Hindlimb muscle (tissue), 1 donor: ENCODE results near the gene ISM2. TPM values are rescaled to one million over a fixed set of nuclear protein-coding genes. Genes with fewer than 3 reads are reported as not detected.
"Not testable (repeated sequence)": the region's sequence is repeated elsewhere in the genome, so short reads cannot be mapped to it uniquely, and the experiment has no call there.

Source experiments
- DNase-seq: peaks from one replicate; pipeline ENCODE4 v3.0.0-alpha.2; 2013
- polyA plus RNA-seq: library from polyadenylated mRNA; unstranded; fragments of 120-200 nt; gene quantifications from one replicate; pipeline ENCODE4 v1.2.1, GENCODE V29; 2013; ENCODE audit not compliant: insufficient read length

ISM2 gene
- polyA plus RNA-seq: 0.10 TPM

DNA sequence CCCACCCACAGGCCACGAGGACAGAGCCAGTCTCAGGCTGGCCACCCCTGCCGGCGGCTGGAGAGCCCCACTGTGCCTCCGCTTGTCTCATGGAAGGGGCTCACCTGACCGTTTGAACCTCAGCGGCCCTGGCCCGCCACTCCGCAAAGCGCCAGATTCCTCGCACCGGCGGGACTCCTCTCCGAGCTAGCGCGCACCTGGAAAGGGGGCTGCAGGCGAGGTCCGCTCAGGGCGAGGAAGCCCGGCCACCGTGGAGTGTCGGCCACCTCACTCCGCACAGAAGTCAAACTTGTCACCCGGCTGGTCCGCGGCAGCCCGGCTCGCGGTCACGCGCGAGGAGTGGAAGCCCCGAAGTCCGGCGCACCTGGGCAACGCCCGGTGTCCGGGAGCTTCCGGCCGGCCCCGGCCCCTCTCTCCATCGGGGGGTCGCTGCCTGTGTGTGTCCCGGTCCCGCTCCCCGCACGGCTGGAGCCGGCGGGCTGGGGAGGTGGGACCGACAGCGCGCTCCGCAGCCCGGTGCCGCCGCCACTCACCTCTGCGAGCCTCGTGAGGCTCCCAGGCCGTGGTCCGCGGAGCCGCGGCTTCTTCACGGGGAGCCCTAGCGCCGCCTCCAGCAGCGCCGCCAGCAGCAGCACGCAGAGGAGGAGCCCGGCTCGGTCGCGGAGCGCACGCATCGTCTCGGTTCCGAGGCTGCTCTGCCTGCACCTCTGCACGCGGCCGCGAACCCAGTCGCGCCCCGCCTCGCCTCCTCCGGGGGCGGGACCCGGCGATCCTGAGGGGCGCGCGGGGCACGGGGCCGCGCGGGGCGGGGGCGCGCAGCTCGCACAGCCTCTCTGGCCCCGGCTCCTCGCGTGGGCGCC, at the start of gene ISM2:
Gene ISM2, minus strand, starts transcription at position 697 of the 860 bp plus-strand sequence. Its CDS starts 23 bp downstream, at position 674.
- peak; percentile 15 for DNase-seq

DNA sequence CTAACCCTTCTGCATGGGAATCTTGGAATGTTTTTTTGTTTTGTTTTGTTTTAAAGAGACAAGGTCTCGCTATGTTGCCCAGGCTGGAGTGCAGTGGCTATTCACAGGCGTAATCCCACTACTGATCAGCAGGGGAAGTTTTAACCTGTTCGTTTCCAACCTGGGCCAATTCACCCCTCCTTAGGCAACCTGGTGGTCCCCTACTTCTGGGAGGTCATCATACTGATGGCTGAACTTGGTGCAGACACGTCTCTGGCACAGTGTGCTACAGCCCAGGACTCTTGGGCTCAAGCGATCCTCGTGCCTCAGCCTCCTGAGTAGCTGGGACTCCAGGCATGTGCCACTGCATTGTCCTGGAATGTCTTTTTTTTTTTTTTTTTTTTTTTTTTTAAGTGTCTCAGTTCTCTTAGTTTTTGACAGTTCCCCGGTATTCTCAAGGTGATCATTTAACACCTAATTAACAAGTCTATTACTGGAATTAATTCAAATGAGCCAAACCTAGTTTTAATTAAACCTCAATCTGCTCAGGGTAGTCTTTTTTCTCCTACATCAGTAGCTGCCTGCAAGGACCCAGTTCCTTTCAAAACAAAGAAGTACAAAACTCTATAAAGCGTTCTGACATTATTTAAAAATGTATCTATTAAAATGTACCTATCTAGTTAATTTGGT, 49.0 kb upstream of the ISM2 start:
- DNase-seq: no peak

DNA sequence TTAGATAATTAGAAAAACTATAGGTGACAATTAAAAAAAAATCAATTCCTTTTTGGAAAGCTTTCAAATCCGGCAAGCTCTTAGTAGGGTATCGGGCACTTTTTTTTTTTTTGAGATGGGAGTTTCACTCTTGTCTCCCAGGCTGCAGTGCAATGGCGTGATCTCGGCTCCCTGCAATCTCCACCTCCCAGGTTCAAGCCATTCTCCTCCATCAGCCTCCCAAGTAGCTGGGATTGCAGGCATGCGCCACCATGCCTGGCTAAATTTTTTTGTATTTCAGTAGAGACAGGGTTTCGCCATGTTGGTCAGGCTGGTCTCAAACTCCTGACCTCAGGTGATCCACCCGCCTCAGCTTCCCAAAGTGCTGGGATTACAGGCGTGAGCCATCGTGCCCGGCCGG, 46.6 kb upstream of the ISM2 start:
- DNase-seq: not testable (repeated sequence)

DNA sequence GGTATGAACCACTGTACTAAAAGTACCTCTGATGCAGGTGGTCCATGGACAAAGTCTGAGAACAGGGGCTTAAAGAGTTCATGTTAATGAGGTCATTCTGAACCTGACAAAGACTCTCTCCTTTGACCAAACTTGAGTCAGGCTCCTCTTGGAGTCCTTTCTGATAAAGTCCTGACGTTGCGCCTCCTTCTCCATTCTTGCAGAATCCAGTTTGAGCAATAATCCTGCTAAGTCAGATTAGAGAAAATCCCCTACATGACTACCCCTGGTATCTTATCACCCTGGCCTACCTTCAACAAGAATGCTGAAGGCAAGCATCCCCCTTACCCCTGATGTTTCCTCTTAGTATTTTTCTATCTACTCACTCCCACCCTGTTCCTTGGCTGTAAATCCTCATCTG, 46.0 kb upstream of the ISM2 start:
- no peak for DNase-seq

DNA sequence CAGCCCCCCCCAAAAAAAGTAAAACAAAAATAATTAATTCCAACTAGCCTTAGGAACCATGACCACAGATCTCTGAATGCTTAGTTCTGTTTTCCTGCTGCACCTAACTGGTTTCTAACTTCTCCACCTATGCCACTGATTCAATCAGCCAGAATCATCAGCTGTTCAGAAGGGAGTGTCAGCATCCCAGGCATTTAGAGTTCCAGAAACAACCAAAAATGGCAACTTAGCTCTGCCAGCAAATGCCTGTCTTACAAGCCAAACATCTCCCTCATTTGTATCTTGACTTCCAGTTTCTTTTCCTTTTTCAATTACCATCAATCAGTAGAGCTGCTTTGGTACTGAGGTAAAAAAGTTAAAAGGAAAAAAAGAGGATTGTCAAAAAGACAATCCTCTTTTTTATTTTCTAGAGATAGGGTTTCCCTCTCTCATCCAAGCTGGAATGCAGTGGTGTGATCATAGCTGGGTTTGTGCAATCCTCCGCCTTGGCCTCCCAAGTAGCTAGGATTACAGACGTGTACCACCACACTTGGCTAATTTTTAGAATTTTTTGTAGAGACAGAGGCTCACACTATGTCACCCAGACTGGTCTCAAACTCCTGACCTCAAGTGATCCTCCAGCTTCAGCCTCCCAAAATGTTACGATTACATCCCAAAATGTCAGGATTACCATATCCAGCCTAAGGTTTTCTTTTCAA, 45.2 kb upstream of the ISM2 start:
- no peak for DNase-seq

DNA sequence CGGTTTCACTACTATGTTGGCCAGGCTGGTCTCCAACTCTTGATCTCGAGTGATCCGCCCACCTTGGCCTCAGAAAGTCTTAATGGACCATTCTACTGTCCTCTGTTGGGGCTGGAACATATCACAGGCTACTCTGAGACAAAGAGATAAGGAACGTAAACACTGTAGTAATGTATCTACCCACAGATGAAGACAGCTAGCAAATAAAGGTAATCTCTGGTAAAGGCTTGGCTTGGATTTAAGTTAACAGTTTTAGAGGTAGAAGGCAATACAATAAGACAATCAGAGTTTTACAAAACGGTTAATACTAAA, 44.6 kb upstream of the ISM2 start:
- no peak for DNase-seq

DNA sequence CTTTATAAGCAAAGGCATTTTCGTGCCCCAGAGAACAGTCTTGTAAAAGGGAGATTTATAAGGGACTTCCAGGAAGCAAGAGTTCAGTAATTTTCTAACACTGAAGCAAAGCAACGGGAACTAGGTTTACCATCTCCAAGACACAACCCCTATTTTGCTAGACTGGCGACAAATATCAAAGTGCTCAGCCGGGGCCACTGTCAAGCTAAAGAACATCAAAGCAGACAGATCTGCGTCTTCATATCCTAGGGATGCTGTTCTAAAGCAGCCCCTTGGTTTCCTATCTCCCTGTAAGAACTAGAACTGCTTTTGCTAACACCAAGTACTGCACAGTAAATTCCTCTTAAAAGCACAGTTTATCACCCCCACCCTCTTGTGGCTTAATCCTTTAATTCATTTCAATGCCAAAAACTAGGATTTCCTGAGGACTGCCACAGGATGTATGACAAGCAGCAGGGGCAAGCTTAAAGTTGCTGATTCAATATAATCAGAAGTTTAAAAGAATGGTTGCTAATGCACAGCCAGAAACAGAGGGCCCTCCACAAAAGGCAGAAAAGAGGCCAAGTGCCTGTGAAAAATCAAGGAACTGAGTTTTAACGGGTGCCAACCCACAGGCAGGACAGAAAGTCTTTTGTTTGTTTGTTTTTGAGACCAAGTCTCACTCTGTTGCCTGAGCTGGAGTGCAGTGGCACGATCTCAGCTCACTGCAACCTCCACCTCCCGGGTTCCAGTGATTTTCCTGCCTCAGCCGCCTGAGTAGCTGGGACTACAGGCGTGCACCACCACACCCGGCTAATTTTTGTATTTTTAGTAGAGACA, 44.0 kb upstream of the ISM2 start:
- no peak for DNase-seq

DNA sequence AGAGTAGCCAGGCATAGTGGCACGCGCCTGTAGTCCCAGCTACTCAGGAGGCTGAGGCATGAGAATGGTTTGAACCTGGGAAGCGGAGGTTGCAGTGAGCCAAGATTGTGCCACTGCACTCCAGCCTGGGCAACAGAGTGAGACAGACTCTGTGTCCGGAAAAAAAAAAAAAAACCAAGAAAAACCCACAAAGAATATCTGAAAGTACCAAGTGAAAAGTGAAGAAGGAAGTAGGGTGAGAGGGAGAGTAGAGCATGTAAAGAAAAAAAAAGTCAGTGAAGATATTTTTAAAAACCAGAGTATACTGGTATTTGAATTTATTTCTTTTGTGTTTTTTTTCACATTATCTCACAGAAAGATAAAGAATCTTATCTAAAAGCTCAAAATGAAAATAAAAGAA, 43.3 kb upstream of the ISM2 start:
- DNase-seq: no peak

DNA sequence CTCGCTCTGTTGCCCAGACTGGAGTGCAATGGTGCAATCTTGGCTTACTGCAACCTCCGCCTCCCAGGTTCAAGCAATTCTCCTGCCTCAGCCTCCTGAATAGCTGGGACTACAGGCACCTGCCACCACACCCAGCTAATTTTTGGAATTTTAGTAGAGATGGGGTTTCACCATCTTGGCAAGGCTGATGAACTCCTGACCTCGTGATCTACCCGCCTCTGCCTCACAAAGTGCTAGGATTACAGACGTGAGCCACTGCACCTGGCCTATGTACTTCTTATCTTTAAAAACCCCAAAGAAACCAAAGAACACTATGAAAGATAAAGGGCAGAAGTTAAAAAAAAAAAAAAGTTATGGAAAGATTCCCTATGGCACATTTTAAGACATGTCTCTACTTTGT, 38.3 kb upstream of the ISM2 start:
- DNase-seq: not testable (repeated sequence)

DNA sequence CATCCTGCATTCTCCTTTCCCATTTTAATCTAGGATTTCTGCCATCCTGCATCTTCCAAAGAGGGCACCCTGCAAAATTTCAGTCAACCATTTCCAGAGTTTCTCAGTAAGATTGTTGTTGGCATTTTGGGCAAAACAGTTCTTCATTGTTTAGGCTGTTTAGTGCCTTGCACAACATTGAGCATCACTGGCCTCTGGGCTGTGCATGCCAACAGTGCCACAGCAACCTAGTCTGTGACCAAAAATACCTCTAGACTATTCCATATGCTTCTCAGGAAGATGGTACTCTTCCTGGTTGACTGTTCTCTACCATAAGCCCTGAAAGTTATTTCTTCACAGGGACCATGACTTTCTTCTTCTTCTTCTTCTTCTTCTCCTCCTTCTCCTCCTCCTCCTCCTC, 32.5 kb upstream of the ISM2 start:
- DNase-seq: no peak

DNA sequence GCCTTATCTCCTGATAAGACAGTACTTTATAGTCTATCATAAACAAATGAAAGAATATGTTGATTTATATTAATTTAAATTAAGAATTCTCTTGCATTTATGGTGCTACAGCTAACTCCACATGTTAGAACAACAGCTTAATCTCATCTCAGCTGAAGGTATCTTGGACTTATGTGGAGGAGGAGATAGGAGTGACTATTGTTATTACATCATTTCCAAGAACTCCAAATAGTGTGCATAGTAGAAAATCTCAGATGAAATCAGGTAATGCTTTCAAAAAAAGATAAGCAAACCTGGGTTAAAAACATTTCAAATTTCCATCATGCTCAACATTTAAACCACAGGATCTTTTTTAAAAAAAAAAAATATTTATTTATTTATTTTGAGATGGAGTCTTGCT, 31.3 kb upstream of the ISM2 start:
- no peak for DNase-seq

DNA sequence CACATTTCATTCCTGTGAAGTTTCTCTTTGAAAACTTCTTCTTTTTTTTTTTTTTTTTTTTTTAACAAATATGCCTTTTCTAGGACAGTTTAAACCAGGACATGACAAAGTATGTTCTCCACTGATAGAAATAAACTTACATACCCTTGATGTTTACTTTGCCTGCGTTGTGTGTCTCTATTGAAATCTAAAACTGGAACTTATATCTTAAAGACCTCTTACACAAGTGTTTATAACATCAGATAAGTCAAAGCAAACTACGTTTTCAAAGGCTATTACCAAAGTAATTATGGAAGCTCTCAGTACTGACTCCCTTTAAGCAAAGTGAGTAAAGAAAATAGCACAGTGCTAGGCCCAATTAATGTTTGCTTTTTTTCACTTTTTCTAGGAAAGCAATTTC, 30.6 kb upstream of the ISM2 start:
- DNase-seq: no peak

DNA sequence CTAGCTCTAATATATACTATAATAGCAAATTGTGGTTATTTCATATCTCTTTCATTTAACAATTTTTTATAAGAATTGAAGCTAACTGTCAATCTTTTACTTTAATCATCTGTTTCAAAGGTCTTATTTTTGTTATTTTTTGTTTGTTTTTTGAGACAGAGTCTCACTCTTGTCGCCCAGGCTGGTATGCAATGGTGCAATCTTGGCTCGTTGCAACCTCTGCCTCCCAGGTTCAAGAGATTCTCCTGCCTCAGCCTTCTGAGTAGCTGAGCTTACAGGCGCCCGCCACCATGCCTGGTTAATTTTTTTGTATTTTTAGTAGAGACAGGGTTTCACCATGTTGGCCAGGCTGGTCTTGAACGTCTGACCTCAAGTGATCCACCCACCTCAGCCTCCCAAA, 30.1 kb upstream of the ISM2 start:
- DNase-seq: not testable (repeated sequence)

DNA sequence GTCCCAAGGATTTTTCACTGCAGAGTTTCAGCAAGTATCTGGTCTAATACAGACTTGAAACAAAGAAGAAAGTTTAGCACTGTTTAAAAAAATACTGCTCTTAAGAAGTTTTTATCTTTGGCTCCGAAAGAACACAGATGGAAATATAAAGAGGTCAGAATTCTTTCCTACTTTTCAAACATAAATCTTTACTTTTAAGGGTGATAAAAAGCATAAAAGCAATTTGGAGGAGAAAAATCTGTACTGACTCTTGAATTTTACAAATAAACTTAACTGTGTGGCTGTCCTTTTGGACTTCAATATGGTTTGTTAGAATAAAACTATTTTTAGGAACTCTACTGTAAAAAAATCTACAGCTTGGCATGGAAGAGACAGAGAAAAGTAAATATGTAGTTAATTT, 27.6 kb upstream of the ISM2 start:
- no peak for DNase-seq

DNA sequence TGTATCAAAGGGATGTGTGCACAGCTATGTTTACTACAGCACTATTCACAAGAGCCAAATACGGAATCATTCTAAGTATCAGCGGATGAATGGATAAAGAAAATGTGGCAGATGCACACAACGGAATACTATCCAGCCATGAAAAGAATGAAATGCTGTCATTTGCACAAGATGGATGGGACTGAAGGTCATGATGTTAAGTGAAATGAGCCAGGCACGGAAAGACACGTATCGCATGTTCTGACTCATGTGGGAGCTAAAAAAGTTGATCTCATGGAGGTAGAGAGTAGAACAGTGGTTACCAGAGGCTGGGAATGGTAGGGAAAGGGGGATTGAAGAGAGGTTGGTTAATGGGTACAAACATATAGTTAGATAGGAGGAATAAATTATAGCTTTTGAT, 25.9 kb upstream of the ISM2 start:
- DNase-seq: no peak

DNA sequence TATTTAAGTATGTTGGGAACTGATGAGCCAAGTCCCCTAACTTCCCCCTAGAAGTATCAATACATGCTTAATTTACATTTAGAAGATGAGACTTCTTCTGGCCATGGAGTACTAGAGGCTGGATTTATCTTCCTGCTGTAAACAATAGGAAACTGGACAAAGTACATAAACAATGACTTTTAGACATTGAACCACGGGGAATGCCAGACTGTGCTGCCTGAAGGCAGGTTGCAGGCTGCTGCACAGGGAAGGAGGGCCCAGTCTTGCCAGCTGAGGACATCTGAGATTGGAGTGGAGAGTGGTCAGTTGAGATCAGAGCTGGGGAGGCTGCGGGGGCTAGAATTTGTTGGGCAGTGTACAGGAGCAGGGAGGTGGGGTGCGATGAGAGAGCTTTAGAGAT, 24.5 kb upstream of the ISM2 start:
- no peak for DNase-seq

DNA sequence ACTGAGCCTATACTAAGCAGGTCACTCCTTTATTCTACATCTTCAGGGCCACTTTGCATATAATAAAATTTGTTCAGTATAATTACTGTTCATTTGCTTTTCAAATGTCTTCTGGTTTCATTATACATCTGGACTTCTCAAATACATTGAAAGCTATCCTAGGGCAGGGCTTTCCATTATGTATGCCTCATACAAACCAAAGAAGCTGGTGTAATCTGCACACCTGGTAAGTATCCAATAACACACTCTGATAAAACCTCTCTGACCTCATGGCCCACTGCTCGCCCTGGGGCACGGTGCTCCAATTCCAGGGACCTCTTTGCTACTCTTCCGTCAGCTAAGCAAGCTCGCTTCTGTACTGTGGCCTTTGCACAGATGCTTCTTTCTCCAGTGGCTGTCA, 21.9 kb upstream of the ISM2 start:
- no peak for DNase-seq

DNA sequence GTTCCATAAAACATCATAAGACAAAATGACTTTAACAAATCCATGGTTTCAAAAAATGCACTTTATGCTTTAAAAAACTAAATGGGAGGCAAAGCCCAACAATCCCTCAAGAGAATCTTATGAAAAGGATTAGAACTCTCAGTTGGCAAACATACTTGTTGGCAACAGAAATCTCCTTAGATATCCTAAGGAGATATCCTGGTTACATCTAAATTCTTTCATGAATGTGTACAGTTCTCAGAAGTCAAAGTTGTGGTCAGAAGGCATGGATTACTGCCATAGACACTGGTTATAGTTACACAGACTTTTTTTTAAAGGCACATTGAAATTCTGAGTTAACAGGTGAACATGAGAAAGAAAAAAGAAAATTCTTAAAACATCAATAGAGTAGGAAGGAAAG, 17.5 kb upstream of the ISM2 start:
- DNase-seq: no peak

DNA sequence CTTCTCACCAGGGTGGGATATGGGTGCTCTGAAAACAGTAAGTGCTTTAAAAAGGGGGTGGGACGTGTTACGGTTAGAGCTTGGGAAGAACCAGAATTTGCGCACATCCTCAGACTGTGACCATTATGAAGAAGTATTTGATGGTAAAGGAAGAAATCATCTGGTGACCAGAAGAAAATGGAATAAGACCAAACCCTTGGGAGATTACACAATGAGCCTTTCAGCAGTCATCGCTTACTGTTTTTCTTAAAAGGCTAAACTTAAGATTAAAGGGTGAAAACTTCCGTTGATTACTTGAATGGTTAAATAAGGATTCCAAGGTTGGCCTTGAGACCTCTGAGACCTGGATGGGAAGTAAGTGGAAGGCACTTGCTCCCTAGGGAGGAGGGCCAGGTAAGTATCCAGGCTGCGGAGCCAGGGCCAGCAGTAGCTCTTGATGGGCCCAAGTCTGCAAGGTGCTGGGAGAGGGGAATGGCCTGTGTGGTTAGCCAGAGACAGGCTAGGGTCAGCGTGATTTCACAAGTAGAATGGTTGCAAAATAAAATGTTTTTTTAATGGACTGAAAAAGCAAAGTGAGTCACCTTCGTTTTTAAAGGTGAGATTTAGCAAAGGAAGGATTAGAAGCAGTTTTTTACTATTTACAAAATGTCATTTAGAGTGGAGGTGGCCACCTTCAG, 13.0 kb upstream of the ISM2 start:
- DNase-seq: no peak

DNA sequence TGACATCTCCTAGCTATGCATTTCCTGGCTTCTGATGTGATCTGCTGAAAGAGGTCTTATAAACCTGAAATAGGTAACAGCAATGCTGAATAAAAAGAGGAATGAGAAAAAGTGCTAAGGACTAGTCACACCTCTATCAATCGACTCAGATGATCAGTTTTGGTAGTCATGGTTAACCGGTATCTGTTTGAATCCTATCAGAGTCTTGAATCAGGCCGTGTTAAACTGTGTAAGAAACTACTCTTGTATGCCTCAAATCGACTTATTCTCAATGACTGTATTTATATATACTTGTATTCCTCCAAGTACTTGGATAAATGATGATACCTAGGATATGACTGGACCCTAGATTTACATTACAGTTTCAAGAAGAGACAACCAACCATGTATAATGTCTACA, 10.8 kb upstream of the ISM2 start:
- DNase-seq: no peak

DNA sequence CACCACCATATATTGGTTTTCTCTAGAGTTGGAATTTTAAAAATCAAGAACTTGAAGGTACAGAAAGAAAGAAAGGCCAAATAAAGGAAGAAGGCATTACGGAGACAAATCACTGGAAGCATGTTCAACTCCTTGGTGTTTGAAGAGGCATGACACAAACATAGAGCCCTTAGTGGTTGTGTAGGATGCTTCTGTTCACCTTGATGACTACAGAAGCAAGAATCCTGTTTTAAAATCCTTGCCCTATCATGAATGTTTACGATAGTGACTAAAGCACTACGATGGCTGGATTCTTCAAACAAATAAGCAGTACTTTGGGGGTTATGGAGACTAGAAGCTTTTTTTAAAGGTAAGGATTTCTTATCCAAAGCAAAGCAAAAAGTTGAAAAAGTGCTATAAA, 10.3 kb upstream of the ISM2 start:
- DNase-seq: no peak

DNA sequence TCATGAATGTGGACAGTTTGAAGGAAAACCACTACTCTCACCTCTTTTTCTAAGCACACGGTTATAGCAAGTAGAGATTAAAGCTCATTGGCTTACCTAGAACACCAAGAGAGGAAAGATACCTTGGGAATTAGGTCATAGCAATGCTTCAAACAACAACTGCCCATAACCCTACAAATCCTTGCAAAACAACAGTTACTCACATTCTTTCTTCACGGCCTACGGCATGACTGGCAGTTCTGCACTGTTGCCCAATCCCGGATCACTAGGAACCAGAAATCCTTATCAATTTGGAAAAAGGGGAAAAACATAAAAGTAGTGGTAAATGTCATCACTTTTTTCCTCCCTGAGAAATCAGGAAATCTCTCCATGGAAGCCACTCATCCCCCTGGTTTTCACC, 9.6 kb upstream of the ISM2 start:
- DNase-seq: no peak
